Vagina (tissue), 2 donors: ENCODE measurements around the gene POR. TPM values are rescaled to one million over a fixed set of nuclear protein-coding genes. Genes with fewer than 3 reads are reported as not detected.

ENCODE experiments used
- DNase-seq, 2 donors: peaks; one replicate each; pipeline ENCODE4 v3.0.0-alpha.2; 2017; ENCODE audit errors: extremely low spot score in 2 of 2
- H3K27ac ChIP-seq: fragments of 200-600 bp; sonication (generic); one replicate; pipeline ENCODE4 v1.5.1; 2019
- H3K27me3 ChIP-seq: fragments of 200-600 bp; sonication (generic); one replicate; pipeline ENCODE4 v1.5.1; 2019
- H3K36me3 ChIP-seq, 2 donors: fragments of 200-600 bp; sonication (generic); one replicate each; pipeline ENCODE4 v1.5.1; 2017 to 2019
- H3K4me1 ChIP-seq: fragments of 200-600 bp; sonication (generic); one replicate; pipeline ENCODE4 v1.5.1; 2019
- H3K4me3 ChIP-seq, 2 donors: fragments of 200-600 bp; sonication (generic); 1 replicate in 1 of 2; 2 replicates in 1 of 2; pipeline ENCODE4 v1.5.1; 2016 to 2019
- H3K9me3 ChIP-seq: fragments of 200-600 bp; sonication (generic); one replicate; pipeline ENCODE4 v1.5.1; 2019
- POLR2A ChIP-seq, 2 donors: fragments of 450-650 bp; IDR thresholded peaks; one replicate each; pipeline ENCODE4 v1.6.1; 2017; ENCODE audit warnings: antibody characterized with exemption in 2 of 2, mild to moderate bottlenecking in 2 of 2, moderate library complexity in 2 of 2
- POLR2AphosphoS5 ChIP-seq, 2 donors: sonication (generic); formaldehyde crosslinking; IDR thresholded peaks; one replicate each; pipeline ENCODE4 v1.9.0; 2017; ENCODE audit warnings: antibody characterized with exemption in 2 of 2, mild to moderate bottlenecking in 2 of 2, low read depth in 1 of 2; ENCODE audit not compliant: insufficient read depth in 1 of 2
- intact Hi-C: fragments of 100-400 bp; cut with DNase I; formaldehyde crosslinking; loops from one replicate; pipeline ENCODE4 v1.15.1; 2023
- total RNA-seq: library from RNA; depleted of rRNA; stranded (reverse); fragments of >200 nt; gene quantifications from one replicate; pipeline ENCODE4 v1.2.3, GENCODE V29; 2016
- TF ChIP-seq, protein P1 (sequence below), 3 experiments: fragments of 450-650 bp in 2 of 3; fragments of 200-600 bp in 1 of 3; sonication (generic) in 1 of 3; IDR thresholded peaks; one replicate each; pipeline ENCODE4 v1.5.1; 2017 to 2019; ENCODE audit warnings: antibody characterized with exemption in 3 of 3, mild to moderate bottlenecking in 2 of 3, moderate library complexity in 2 of 3

Gene POR
- total RNA-seq, 1 donor from 2014 or later, result 94.3 TPM

DNA sequence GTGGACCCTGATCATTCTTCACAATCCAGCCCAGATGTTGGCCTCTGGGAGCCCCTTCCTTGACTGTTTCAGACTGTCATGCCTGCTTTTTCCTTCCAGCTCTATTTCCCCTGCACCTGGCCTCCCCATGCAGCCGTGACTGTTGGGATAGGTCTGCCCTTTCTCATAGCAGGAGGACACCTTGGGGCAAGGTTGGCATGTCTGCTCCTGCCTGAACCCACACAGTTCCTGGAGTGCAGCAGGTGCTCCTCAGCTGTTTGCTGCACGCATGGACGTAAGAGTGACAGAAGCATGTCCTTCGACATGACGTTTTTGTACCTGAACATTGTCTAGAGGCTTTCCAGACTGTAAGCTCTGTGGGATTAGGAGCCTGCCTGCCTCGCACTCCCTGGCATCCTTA lies 24.0 kb downstream of the POR start:
- no peak for DNase-seq
- intact Hi-C loops, result no loop called here

DNA sequence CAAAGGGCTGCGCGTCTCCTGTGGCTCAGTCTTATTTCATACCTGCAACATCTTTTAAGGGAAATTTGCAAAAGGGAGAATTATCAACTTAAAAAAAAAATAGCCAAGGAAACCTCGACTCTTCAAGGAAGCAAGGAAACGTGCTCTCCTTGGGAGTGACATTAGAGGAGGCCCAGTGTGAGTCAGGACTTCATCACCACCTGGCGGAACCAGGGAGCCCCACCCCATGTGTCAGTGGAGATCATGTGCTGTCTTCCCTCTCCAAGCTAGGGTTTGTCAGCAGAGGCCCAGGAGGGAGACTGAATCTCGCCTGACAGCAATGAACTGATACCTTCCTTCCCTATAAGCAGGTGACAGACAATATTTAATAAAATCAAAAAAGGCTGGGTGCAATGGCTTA lies 28.9 kb downstream of the POR start:
- H3K4me1 ChIP-seq, result peaks cover 13% of the 10 kb centered on the region

More for the DNA sequence above, 24.0 kb downstream of the POR start:
- Histone ChIP-seq H3K4me3 (no peak overlapping the region), H3K4me1 (peaks cover 10% of the 10 kb centered on the region), H3K27ac (no peak overlapping the region), H3K36me3 (no peaks in the 10 kb centered on the region), H3K9me3 (no peaks in the 10 kb centered on the region), H3K27me3 (no peaks in the 10 kb centered on the region)
- TF ChIP-seq, protein P1, sequence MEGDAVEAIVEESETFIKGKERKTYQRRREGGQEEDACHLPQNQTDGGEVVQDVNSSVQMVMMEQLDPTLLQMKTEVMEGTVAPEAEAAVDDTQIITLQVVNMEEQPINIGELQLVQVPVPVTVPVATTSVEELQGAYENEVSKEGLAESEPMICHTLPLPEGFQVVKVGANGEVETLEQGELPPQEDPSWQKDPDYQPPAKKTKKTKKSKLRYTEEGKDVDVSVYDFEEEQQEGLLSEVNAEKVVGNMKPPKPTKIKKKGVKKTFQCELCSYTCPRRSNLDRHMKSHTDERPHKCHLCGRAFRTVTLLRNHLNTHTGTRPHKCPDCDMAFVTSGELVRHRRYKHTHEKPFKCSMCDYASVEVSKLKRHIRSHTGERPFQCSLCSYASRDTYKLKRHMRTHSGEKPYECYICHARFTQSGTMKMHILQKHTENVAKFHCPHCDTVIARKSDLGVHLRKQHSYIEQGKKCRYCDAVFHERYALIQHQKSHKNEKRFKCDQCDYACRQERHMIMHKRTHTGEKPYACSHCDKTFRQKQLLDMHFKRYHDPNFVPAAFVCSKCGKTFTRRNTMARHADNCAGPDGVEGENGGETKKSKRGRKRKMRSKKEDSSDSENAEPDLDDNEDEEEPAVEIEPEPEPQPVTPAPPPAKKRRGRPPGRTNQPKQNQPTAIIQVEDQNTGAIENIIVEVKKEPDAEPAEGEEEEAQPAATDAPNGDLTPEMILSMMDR (IDR thresholded peaks at IDR 0.05), result no peak
- TF ChIP-seq POLR2AphosphoS5 (IDR thresholded peaks at IDR 0.05; ENCODE audit: insufficient read depth in 1 of 2, low read depth in 1 of 2) (no peak), POLR2A (IDR thresholded peaks at IDR 0.05) (no peak)

DNA sequence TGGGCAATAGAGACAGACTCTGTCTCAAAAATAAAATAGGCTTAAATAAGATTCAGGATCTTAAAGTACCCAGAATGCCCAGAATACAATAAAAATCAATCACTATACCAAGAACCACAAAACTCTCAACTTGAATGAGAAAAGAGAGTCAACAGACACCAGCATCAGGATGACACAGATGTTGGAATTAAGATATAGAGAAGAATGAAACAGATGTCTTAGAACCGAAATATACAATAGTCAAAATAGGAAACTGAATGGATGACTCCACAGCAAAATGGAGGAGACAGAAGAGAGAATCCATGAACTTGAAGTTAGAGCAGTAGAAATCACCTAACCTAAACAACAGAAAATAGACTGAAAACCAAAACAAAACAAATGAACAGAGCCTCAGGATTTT lies 29.6 kb downstream of the POR start:
- H3K9me3 ChIP-seq, result no peaks in the 10 kb centered on the region
- H3K4me1 ChIP-seq, result peaks cover 13% of the 10 kb centered on the region
- TF ChIP-seq POLR2AphosphoS5 (IDR thresholded peaks at IDR 0.05; ENCODE audit: insufficient read depth in 1 of 2, low read depth in 1 of 2), result no peak
- no peak for TF ChIP-seq POLR2A (IDR thresholded peaks at IDR 0.05)
- TF ChIP-seq, protein P1 (IDR thresholded peaks at IDR 0.05), result no peak
- intact Hi-C loops, result no loop called here
- H3K27ac ChIP-seq, result peak overlapping the region; percentile 3
- no peaks in the 10 kb centered on the region for H3K27me3 ChIP-seq
- H3K36me3 ChIP-seq, result no peaks in the 10 kb centered on the region
- no peak overlapping the region for H3K4me3 ChIP-seq
- DNase-seq, result no peak

More for the DNA sequence above, 28.9 kb downstream of the POR start:
- H3K27me3 ChIP-seq, result no peaks in the 10 kb centered on the region
- H3K4me3 ChIP-seq, result no peak overlapping the region
- H3K36me3 ChIP-seq, result no peaks in the 10 kb centered on the region
- H3K27ac ChIP-seq, result peak overlapping the region; percentile 3
- intact Hi-C loops, result no loop called here
- DNase-seq, result no peak
- no peaks in the 10 kb centered on the region for H3K9me3 ChIP-seq
- peak in 1 of 2 donors; percentile 71 for TF ChIP-seq POLR2AphosphoS5 (IDR thresholded peaks at IDR 0.05; ENCODE audit: insufficient read depth in 1 of 2, low read depth in 1 of 2)
- no peak for TF ChIP-seq POLR2A (IDR thresholded peaks at IDR 0.05)

DNA sequence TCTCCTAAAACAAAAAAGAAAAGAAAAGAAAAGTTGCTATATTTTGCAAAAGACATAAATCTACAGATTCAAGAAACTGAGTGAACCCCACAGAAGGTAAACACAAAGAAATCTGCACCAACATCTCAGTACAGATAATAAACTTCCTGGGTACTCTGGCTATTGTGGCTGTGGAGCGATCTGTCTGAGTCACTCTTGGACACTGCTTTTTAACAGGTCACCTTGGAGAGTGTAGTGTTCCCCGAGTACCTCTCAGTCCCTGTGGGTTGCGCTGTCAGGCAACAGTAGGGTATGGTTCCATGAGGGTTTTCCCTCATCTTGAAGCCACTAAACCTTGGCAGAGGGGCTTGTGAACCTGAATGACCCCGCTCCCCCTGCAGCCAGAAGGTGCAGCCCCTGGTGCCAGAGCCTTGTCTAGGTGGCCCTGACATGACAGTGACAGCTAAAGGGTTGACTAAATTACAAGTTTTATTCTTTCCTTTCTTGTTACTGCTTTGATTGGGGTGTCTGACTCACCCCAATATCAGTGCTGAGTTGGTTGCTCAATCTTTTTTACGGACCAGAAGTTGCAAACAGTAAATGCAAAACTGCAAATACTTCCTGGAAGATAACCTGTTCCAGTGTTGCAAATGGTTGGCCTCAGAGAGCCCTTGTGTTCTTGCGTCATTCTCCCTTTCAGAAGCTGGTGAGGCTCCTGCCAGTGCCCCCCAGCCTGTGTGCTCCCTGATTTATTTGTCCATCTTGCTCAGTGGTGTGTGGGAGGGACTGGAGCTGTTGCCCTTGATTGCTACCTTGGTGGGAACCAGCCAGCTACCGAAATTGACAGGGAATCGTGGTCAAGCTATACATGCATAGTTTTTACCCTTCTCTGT lies 30.6 kb downstream of the POR start:
- no peaks in the 10 kb centered on the region for H3K9me3 ChIP-seq
- peak overlapping the region; percentile 3 for H3K27ac ChIP-seq
- H3K4me1 ChIP-seq, result peaks cover 17% of the 10 kb centered on the region
- no peak for DNase-seq
- no peaks in the 10 kb centered on the region for H3K27me3 ChIP-seq
- no peaks in the 10 kb centered on the region for H3K36me3 ChIP-seq
- intact Hi-C loops, result no loop called here
- H3K4me3 ChIP-seq, result no peak overlapping the region
- TF ChIP-seq, protein P1 (IDR thresholded peaks at IDR 0.05), result no peak
- no peak for TF ChIP-seq POLR2A (IDR thresholded peaks at IDR 0.05)
- TF ChIP-seq POLR2AphosphoS5 (IDR thresholded peaks at IDR 0.05; ENCODE audit: insufficient read depth in 1 of 2, low read depth in 1 of 2), result peak; percentile 26 to 27

DNA sequence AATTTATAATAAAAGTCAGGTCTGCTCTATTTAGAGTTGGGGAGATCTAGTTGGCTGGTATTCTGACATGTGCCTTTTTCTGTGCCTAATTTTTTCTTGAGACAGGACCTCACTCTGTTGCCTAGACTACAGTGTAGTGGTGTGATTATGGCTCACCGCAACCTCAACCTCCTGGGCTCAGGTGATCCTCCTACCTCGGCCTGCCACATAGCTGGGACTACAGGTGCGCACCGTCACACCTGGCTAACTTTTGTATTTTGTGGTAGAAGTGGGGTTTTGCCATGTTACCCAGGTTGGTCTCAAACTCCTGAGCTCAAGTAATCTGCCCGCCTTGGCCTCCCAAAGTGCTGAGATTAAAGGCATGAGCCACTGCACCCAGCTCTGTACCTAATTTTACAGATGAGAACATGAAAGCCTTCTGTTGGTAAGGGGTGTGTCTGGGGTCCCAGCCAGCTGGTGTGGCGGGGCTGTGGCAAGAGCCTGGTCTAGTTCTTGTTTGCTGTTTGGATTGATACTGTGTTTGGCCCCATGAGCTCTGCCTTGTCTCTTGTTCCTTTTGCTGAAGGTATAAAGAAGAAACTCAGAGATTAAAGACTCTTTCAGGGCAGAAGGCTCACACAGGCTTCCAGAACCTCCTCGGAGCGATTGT lies 31.4 kb downstream of the POR start:
- Histone ChIP-seq H3K36me3 (no peaks in the 10 kb centered on the region), H3K4me3 (no peak overlapping the region), H3K9me3 (no peaks in the 10 kb centered on the region), H3K27ac (peak overlapping the region; percentile 3), H3K4me1 (peaks cover 25% of the 10 kb centered on the region), H3K27me3 (no peaks in the 10 kb centered on the region)
- TF ChIP-seq, protein P1 (IDR thresholded peaks at IDR 0.05), result no peak
- TF ChIP-seq POLR2A (IDR thresholded peaks at IDR 0.05), result no peak
- no peak for TF ChIP-seq POLR2AphosphoS5 (IDR thresholded peaks at IDR 0.05; ENCODE audit: insufficient read depth in 1 of 2, low read depth in 1 of 2)
- intact Hi-C loops, result no loop called here
- DNase-seq, result no peak
